GM21825 (cell line): ENCODE measurements around the gene UBR4.
"Not testable (repeated sequence)": the region's sequence is repeated elsewhere in the genome, so short reads cannot be mapped to it uniquely, and the experiment has no call there.

ENCODE experiments used
- ATAC-seq: cut with Tn5 transposase; IDR thresholded peaks from one replicate; pipeline ENCODE4 v1.9.1; 2021; ENCODE audit warnings: mild to moderate bottlenecking, moderate library complexity; ENCODE audit not compliant: unreplicated experiment

Gene UBR4

DNA sequence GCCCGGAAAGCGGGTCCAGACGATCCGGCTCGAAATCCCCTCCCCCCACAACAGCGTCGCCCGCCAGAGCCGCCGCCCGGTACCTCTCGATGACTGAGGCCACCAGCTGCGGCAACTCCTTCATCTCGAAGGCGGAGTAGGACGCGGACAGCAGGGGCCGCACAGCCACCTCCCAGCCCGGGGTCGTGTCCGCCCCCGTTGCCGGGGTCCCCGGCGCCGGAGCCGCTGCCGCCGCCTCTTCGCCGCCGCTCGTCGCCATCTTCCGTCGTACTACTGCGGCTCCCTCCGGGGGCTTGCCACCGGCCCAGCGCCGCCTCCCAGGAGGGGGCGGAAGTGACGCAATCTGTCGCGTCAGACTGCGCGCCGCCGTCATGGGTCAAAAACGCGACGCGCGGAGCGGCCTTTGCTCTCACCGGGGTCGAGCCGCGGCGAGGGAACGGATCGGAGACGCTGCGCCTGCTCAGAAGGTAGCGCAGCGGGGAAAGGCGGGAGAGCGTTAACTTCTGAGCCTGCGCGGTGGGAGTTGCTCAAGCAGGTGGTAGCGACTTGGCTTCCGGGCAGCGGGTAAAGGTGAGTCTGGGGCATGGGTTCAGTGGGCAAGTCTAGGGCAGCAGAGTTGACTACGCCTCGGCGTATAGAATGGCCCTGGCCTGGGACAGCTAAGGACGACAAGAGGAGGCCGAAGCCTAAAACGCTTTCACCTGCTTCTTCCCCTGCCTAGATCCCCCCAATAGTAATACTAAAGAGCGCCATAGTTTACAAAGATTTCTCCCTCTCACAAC is at the start of gene UBR4:
Gene UBR4, minus strand, starts transcription at position 277 of the 782 bp plus-strand sequence. Its CDS starts 18 bp downstream, at position 259.
- peak; percentile 76 for ATAC-seq

GRCh38 chr1:19258353-19258752 is 48.3 kb upstream of the UBR4 start:
- ATAC-seq: no peak

DNA sequence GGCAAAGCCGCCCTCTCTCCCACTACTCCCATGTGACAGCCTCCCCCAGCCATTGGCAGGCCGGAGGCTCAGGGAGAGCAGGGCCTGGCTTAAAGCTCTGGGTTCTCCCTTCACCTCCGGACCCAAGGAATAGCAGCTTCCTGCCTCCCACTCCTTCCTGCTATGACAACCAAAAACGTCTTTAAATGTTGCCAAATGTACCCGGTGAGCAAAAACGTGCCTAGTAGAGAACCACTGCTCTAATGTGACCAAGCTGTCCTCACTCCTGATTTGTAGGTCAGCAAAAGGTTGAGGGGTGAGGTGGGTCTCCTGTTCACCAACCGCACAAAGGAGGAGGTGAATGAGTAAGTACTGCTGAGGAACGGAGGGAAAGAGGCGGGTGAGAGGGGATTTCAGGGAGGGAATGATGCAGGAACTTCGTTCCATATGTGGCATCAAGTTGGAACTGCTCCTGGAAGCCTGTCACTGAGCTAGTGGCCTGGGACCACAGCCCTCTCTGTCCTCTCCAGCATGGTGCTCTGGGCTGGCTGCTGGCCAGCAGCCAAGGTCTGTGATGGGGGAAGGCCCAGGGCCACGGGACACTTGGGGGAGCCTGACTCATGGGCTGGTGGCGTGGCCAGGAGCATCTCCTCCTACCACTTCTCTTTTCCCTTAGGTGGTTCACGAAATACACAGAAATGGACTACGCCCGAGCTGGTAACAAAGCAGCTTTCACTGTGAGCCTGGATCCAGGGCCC is 47.3 kb upstream of the UBR4 start:
- no peak for ATAC-seq

DNA sequence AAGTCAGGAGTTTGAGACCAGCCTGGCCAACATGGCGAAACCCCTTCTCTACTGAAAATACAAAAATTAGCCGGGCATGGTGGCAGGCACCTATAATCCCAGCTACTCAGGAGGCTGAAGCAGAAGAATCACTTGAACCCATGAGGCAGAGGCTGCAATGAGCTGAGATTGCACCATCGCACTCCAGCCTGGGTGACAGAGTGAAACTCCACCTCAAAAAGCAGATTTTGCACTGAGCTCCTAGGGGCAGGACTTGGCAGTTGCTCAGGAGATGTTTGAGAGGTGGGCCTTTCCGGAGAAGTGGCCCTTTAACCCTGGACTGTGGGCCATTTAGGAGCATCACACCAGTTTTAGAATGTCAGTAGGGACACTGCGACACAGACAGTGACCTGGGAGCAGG is 46.2 kb upstream of the UBR4 start:
- ATAC-seq: not testable (repeated sequence)

DNA sequence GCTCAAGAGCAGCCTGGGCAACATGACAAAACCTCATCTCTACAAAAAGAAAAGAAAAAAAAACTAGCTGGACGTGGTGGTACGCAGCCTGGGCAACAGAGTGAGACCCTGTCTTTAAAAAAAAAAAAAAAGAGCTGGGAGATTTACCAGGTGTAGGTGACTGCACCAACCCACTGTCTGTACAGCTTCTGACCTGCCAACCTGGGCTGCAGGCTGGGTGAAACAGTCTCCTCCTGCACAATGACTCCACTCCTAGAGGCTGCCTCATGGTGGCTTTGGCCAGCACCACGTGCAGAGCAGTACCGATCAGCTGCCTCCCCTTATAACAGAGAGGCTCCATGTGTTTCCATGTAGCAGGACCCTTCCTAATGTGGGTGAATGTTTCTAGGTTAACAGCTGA is 45.2 kb upstream of the UBR4 start:
- ATAC-seq: no peak

GRCh38 chr1:19254416-19254815 is 44.4 kb upstream of the UBR4 start:
- ATAC-seq: no peak

DNA sequence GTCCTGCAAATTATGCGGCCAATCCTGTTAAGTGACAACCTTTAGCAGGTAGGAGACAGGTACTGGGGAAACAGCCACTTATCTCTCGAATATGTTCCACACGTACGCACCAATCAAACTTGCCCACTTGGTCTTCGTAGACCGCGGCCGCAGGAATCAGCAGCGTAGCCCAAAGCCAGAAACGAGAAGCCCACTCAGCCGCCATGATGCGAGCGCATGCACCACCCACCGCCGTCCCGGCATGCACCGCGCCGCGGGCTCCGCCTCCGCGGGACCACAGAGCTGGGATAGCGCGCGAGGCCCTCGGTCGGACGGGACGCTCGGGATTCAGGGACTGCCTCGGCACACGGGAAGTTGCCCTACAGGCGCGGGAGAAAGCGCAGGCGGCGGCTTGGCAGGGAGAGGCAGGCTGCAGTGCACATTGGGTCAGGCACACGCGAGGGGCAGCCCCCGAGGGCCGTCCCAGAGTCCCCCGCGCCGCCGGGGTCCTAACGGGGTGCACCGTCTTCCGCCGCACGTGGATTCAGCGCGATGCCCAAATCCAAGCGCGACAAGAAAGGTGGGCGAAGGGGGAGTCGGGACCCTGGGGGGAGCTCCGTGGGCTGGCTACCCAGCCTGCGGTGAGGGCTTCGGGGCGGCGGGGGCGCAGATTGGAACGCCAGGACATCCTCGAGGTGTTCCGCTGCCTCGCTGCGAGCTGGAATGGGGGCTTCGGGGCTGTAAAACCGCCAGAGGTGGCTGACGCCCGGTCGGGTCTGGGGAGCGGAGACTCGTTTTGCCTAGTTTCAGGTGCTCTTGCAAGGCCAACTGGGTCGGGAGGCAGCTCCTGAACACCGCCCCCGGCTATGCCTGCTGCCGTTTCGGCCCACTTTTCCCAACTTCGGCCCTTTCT is 41.5 kb upstream of the UBR4 start, which contains the start of the genes EMC1 and MRTO4:
Gene EMC1, minus strand, starts transcription at position 220 of the 892 bp plus-strand sequence. Its CDS starts 15 bp downstream, at position 205.
Gene MRTO4, plus strand, starts transcription at position 501 of the 892 bp plus-strand sequence. Its CDS starts 31 bp downstream, at position 532.
- ATAC-seq: peak; percentile 74

DNA sequence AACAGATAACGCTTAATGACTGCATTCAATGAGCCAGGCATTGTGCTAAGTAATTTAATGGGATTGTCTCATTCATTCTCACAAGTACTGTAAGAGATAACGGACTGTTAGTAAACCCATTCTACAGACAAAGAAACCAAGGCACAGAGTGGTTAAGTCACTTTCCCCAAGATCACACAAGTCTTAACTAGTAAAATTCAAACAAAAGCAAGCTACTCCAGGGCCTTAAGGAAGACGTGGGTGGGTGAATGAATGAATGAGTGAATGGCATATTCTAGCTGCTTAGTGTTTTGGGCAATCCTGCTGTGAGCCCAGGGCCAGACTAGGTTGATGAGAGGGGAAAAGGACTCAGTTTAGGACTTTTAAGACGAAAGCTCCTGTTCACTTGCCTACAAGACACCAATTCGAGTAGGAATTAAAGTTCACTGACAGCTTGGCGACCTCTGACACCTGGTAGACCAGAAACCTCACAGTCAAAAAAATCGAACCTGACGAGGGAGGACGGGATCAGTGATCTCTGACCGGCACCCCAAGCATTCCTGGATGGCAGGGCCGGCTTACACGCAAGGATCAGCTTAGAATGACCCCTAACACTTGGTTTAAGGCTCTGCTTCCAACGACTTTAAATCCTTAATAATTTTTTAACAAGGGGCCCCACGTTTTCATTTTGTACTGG is 40.7 kb upstream of the UBR4 start:
- ATAC-seq: no peak

DNA sequence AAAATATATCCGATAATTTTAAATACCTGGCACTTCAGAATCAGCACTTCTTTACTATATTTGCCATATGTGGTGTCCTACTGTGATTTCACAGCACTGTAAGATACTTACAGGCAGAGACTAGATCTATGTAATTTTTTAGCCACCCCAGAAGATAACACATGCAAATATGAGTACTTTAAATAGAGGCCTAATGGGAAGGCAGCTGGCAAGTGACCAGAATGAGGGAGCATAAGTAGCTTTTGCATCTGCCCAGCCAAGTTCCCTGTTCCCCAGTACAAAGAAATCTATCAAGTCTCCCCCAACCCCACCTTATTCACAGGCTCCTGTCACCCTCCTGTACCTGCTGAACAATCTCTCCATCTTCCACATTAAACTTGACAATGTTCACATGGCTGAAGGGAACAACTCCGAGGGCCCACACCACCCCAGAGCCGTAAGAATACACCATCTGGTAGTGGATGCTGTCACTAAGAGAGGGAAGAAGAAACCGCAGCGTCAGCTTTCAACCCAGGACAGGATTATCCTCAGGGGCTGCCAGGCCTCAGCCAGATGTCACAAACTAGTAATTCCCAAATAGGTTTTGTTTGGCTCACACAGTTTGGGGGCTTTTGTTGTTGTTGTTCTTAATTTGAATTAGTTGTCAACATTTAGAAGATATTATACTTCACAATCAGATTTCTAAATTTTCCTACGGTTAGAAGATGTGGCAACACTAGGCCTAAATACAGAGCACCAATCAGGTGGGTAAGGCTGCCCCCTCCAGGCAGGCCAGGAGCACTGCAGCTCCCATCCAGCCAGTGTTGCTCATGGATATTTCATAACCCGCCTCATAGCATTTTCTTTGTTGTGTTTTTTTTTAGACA is 30.8 kb upstream of the UBR4 start:
- no peak for ATAC-seq

GRCh38 chr1:19239876-19240275 is 29.8 kb upstream of the UBR4 start:
- no peak for ATAC-seq

- ATAC-seq: no peak
Observed at GRCh38 chr1:19234224-19234623, 24.2 kb upstream of the UBR4 start.

- ATAC-seq: no peak
Observed at GRCh38 chr1:19232524-19232846, 22.4 kb upstream of the UBR4 start.

DNA sequence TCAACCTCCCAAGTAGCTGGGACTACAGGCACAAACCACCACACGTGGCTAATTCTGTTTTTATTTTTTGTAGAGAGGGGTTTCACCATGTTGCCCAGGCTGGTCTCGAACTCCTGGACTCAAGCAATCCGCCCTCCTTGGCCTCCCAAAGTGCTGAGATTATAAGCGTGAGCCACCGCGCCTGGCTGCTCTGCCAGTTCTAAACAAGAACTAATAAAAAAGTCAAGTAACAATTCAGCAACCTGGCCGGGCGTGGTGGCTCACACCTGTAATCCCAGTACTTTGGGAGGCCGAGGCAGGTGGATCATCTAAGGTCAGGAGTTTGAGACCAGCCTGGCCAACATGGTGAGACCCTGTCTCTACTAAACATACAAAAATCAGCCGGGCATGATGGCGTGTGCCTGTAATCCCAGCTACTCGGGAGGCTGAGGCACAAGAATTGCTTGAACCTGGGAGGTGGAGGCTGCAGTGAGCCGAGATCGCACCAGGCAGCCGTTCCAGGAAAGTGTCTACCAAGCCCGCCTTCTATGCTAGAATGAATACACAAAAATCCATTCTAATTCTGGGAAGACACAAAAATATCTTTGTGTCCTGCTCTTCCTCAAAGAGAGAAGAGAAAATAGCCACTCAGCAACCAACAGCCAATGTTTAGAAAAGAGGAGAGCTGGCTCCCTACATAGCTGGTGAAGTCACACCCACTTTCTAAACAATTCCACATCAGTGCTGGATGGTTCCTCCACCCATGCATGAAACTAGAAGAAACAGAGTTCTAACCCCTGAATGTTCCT is 21.9 kb upstream of the UBR4 start:
- not testable (repeated sequence) for ATAC-seq

- no peak for ATAC-seq
Observed at GRCh38 chr1:19229828-19230325, 19.8 kb upstream of the UBR4 start.

DNA sequence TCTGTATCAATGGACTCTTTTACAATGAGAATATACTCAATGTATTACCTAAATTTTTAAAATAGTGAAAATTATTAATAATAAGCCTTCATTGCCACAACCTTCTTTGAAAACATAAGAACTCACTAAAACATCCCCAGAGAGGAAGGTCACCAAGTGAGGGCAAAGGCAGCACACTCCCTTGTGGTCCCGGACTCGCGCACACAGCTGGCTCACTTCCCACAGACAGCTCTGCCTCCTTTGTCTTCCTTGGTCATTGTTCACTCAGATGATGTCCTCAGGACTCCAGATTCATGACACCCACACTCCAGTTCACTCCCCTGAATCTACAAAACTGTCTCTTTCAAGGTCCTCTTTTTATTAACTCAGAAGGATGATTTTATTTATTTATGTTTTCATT is 19.2 kb upstream of the UBR4 start:
- no peak for ATAC-seq

GRCh38 chr1:19222979-19223824 is 13.1 kb upstream of the UBR4 start:
- no peak for ATAC-seq

DNA sequence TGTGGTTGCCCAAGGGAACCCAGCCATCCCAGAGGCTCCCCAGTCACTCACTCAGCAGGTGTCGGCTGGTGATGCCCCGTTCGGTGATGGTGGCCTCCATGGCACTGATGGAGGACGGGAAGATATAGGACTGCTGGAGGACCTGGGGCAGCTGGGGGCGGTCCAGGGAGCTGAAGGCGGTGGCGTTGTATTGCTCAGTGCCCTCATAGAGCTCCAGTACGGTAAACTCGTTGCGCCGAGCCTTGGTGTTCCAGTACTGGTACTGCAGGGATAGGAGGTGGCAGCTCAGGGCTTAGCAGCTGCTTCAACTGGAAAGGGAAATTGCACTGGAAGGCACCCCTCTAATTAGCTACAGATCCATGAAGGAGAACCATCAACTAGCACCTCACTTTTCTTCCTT is 12.5 kb upstream of the UBR4 start:
- ATAC-seq: no peak

- no peak for ATAC-seq
Observed at GRCh38 chr1:19220991-19221390, 10.9 kb upstream of the UBR4 start.
